Stimulated activated CD4-positive, alpha-beta T cell treated with anti-CD3 and anti-CD28 coated beads, TNF-alpha, amount 100 ng/mL, for 24 hours (primary cell): ENCODE data around the gene ALDH1A2.
A peak's percentile ranks its signal among the peaks of the same experiment; 100 is the strongest.
"Not testable (repeated sequence)": the region's sequence is repeated elsewhere in the genome, so short reads cannot be mapped to it uniquely, and the experiment has no call there.

Experiments used
- DNase-seq, 3 experiments: peaks; one replicate each; pipeline ENCODE4 v3.0.0-alpha.2; 2020; ENCODE audit warnings: low read depth in 3 of 3

The ALDH1A2 gene

DNA sequence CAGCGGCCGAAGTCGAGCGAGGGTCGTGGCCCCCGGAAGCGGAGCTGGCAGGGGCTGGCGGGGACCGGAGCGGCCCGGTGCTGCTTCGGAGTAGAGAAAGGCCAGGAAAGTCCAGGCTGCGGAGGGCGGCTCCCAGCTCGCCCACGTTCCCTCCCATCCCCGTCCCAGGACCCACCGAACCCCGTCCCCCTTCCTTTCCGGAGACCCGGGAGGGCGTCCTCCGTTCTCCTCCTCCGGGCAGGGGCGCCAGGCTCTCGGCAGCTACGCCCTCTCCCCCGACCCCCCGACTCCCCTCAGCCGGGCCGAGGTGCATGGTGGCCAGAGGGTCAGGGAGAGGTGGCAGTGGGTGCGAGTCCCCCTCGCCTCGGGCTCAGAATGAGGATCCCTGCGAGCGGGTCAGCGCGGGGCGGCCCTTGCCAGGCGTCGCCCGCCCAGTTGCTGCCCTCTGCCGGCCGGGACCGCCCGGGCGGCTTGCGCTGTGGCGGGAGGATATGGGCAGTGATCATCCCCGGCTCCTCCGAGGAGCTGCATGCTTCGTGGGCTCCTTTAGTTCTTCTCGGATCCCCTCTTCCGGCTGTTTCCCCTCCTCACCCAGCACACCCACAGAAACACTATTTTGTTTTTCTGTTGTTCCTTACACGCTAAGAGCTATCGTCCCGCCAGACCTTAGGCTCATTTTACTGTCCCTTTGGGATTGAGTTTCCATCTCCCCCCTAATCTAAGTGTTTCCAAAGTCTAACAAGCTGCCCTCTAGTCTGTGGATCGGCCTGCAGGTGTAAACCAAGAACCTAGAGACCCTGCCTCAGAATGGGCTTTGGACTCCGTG is 744 bp upstream of the ALDH1A2 start:
- peak in 2 of 3 experiments; percentile 21 to 45 for DNase-seq

DNA sequence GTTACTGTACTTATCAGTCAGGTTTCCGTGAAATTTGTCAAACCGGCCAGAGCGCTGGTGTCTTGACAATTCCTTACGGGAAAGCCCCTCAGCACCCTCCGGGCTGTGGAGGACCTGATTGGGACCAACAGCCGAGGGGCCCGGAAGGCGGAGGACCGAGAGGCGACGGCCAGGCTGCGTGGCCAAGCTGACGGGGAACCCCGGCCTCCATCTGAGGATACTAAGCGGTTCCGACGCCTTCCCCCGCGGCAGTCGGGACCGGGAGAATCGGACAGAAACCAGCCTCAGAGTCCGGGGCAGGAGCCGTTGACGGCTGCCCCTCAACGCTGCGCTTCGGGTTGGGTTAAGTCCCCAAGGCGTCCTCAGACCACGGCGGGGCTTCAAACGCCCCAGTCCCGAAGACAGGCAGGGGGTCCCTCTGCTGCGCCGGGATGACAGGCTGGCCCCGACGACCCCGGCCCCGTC is 499 bp downstream of the ALDH1A2 start:
- DNase-seq, result peak in 1 of 3 experiments; percentile 2

DNA sequence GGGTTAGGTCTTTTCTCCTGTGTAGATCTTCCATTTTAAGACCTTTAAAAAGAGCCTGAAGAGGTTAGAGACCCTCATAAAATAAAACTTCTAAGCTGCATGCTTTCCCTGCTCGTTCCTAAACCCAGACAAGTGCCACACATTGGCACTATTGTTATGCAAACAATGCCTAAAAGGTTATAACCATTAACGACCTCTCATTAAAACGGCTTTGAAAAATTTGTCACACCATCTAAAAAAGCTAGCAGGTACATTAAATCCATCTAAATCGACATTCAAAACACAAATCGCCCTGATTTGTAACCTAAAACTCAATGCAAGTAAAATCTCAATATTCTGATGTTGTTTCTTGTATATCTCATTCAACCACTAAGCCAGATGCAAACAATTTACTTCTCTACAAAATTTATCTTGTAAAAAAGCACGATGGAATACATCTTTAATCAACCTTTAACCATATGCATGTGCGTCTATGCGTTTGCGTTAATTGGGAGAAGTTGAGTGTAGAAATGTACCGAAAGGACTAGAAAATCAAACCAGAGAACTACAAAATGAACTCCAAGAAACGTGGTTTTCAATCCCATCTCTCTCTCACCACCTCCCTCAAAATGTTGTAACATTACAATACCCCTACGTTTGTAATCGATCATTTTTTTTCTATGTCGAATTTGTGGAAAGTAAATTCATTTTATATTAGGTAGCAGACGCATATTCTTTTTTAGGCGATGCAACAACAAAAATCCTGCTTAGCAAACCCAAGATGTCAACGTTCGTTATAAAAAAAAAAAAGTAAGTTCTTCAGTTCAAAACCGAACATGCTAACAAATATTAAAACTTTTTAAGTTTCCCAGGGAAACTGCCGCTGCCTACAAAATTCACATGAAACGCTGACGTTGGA is 1.2 kb downstream of the ALDH1A2 start:
- DNase-seq, result no peak

DNA sequence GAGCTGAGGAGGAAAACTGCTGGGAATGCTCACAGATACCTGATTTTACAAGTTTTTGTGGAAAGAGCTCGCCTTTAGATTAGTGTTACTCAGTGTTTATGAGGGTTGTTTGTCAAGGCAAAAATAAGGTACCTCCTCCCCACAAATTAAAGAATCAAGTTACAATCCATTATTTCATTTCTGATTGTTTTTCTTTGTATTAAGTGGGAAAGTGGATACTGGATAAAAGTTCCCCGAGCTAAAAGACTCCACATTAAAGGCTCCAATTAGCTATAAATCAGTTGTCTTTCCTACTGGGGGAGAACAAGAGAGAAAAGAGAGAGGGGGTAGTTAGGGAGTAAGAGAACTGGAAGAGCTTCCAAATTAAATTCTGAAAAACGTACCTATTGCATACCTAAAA is 1.9 kb downstream of the ALDH1A2 start:
- DNase-seq, result no peak

DNA sequence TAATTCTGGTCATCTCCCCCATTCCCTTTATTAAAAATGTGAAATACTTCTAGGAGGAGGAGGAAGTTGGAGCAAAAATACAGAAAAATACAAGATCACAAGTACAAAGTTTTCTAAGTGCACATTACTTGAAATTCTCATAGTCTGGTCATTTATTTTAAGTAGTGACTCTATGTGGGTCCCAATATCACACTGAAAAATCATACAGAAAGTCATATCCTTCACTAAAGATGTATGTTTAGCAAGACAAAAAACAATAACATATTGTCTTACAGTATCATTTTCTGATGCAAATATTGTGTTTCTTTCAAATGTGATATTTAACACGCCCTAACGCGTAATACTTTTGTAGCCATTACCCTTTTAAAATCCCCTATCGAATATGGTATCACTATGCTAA is 2.5 kb downstream of the ALDH1A2 start:
- DNase-seq, result no peak

DNA sequence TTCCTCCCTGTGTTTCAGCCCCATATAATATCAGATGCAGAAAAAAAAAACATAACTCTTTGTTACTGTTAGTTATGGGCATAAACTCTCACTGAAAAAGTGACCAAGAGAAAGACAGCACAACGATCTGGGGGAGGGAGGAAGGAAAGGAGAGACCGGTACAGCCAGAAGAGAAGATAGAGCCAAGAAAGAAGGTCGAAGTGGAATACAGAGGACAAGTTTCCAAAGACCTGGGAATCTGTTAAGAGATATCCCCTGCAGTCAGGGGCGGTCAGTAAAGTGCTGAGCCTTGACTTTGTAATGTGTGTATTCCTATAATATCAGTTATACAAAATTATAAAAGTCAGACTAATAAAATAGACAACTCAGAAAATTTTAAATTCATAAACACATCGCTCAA is 3.3 kb downstream of the ALDH1A2 start:
- no peak for DNase-seq

DNA sequence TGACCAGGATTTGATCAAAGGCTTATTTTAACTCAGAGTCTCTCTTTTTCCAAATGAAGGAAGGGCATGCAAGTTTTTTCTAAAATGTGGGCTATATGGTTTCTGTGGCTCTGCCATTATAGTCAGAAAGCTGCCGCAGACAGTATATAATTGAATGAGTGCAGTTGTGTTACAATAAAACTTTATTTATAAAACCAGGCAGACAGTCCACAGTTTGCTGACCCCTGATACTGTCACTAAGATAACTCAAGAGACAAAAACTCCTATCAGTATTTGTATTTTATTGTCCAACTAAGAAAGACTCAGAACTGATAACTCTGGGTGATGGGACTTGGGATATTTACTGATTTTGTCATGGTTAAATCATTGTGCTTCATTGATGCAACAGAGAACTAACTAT is 4.9 kb downstream of the ALDH1A2 start:
- no peak for DNase-seq

DNA sequence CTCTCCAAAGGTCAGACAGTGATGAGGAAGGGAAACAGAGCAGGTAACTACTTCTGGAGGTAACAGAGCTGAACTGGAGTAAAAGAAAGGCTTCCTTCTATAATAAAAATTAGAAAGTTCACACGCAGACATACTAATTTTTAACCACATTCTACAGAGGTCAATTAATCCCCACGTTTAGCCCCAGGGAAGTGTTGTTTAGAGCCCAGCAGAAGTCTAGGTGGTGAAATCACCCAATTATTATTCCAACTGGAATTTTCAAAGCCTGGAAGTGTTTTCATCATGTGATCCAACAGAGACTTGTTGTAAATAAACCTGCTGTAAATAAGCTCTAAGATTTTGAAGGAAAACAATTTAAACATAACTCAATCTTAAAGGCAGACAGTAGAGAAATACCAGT is 6.8 kb downstream of the ALDH1A2 start:
- DNase-seq, result no peak

DNA sequence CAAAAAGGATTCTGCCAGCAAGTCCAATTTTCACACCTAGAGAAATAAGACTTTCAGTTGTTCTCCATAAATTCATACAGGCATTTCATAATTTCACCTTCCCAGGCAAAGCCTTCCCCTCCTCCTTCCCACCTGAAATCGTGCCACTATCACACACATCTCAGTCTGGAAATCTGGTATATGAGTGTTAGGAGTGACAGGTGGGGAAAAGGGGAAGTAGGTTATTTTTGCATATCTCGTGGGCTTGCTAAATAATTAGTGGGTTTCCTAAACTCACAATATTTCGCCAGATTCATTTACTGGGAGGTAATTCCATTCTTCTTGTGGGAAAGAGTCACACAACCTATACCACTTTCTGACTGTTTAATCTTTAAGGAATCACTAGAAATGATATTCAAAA is 7.4 kb downstream of the ALDH1A2 start:
- DNase-seq, result no peak

DNA sequence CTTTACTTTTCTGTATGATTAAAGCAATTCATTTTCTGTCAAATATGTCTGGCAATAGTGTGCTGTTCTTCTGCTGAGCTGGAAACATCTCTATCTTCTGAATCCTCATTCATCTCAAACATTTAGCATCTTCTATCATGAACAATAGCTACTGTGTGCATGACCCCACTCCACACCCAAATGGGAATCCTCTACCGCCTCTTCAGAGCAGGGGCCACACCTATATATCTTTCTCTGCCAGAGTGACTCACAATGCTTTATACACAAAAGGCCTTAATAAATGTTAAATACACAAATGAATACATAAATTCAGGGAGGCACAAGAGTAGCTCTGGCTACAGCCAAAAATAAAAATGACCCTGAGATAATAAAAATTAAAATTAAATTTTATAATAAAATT is 8.0 kb downstream of the ALDH1A2 start:
- DNase-seq, result no peak

DNA sequence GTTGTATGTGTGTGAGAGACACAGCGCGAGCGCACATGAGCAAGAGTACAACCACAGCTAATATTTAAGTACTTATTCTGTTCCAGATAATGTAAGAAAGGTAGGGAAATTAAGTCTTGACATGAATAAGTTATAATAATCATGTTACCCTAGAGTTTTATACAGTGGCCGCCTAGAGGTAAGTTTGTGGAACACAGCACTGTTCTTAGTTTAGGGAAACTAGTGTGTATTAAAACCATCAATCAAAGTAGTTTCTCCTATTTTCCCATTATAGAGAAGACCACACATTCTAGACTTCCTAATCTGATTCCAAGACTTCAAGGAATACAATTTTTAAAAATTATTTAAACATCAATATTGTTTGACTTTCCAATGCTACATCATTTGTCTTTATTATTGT is 9.5 kb downstream of the ALDH1A2 start:
- DNase-seq, result no peak

DNA sequence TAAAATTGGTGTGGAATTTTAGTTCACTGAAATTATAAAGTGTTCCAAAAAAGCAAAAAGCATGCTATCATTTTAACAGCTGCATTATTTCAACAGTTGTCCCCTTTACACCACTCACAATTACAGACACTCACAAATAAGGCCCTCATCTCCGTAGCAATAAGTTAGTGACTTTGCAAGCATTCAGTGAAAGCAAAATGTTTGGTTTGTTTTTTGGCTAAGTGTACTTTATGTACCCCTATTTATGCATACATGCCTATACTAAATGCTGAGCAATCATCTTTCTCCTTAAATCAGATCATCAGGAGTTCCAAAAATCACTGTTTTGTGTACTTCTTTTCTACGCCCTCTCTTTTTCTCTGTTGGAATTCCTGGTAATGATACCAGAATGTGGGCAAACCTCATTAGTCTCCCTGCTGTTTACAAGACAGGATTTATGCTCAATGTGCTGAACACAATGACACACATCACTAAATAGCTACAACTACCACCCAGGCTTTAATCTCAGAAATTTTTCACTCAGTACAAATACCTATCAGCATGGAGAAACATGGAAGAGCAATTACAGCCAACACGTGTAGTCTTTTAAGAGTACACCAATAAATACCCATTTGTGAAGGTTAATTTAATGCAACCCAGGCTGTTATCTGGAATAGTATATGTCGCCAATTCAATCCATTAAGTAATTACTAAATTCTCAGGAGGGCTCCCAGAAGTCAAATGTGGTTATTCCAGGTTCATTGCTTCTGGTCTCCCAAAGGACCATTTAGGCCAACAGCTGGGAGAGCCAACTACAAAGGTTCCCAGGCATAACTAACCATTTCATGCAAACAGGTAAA is 12.0 kb downstream of the ALDH1A2 start:
- no peak for DNase-seq

DNA sequence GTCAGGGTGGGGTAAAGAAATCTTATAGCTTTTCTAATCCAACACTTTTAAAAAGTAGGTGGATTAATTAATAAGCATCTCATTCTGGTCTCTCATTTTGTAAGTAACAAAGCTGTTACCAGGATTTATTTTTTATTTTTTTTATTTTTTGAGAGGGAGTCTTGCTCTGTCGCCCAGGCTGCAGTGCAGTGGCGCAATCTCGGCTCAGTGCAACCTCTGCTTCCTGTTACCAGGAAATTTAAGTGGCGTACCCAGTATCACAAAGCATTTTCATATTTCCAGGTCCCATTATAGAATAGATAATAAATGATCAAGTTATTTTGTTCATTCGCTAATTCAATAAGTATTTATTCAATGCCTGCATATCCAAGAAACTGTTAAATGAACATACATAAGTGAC is 13.2 kb downstream of the ALDH1A2 start:
- DNase-seq, result no peak

DNA sequence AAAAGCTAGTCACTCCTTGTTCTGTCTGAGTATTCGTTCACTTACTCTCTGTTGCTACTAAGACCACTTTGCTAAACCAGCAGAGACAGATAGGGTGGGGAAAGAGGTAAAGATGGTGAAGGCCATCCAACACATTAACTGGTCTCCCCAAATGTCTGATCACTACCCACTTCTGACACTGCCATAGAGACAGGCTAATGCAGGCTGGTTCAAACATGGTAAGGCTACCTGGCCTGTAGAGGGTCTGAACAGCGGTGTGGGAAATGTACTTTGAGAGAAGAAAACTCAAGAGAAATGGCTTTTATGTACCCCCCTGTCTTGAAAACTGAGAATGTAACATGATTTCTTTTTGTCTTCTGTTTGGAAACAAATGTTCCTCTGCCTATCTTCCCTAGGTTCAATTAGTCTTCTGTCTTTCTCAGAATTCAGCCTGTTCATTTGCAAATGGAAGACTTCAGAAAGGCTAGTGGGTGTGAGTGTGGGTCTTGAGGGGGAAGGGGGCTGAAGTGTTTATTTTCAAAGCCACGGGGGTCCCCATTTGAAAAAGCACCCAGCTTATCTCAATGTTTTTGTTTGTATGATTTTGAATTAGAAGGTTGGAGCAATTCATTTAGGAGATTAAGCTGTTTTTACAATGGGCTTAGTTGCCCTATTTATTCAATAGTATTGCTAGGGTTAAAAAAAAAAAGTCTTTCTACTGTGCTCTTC is 15.8 kb downstream of the ALDH1A2 start:
- DNase-seq, result no peak

DNA sequence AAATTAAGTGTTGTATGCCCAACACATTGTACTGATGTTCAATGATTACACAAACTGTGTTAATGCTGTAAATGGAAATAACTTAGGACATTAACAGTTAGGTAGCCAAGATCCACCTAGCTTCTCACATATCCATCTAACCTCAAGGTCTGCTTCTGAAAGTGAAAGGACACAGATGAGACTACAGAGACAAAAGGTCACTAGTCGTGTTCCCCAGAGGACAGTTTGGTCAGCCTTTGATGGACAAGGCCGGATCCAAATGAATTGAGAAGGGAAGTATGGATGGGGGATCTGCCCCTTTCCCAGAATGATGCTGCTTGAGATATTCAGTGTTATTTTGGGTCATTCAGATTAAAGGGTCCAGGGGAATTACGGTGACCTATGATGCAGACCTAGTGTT is 17.2 kb downstream of the ALDH1A2 start:
- no peak for DNase-seq

DNA sequence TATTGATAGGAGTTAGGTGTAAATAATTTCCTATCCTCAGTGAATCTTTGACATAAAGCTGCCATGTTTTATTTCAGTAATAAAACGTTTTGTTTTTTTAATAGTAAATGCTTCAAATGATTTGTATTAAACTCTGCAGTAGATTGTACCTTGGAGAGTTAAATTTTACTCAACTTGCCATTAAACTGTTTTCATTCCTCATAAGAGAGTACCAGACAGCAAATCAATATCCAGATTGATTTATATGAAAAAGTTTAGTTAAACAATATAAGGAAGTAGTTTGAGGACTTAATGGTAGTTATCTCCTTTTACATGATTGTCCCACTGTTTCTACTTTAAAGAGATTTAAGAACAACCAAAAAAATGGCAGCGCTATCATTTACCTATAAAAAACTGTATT is 18.4 kb downstream of the ALDH1A2 start:
- no peak for DNase-seq

DNA sequence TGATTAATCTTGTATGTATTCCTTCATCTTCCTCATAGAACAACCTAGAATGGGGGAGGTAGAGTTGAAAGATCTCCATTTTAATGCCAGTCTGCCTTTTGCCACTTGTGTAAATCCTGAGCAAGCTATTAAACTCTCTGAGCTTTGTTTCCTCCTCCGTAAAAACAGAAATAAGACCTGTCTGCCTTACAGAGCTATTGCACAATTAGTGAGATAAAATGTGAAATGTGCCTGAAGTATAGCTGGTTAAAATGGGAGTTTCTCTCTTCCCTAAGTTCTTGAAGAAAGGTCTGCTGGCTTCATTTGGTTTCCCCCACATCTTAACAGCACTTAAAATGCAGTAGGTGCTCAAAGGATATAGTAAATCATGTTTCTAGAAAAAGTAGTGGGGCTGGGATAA is 19.0 kb downstream of the ALDH1A2 start:
- DNase-seq, result no peak

DNA sequence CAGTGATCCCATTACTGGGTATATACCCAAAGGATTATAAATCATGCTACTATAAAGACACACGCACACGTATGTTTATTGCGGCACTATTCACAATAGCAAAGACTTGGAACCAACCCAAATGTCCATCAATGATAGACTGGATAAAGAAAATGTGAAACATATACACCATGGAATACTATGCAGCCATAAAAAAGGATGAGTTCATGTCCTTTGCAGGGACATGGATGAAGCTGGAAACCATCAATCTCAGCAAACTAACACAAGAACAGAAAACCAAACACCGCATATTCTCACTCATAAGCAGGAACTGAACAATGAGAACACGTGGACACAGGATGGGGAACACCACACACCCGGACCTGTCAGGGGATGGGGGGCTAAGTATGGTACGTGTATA is 20.1 kb downstream of the ALDH1A2 start:
- not testable (repeated sequence) for DNase-seq

DNA sequence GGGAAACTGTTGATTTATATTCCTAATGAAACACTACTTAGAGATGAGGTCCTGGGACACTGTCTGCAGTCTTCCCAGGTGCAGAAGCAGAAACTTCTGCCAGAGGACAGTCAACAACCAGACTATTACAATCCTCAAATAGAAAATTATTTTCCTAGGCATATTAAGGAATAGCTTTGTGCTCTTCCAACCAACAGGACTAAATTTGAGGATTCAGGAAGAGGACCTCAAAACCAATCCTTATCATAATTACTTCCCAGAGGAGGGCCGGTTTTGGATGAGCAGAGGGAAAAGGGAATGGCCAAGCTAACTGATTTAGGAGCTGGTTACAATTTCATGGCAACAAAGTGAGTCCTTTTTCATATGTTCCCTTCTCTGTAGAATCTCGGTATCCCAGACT is 21.0 kb downstream of the ALDH1A2 start:
- DNase-seq, result no peak

DNA sequence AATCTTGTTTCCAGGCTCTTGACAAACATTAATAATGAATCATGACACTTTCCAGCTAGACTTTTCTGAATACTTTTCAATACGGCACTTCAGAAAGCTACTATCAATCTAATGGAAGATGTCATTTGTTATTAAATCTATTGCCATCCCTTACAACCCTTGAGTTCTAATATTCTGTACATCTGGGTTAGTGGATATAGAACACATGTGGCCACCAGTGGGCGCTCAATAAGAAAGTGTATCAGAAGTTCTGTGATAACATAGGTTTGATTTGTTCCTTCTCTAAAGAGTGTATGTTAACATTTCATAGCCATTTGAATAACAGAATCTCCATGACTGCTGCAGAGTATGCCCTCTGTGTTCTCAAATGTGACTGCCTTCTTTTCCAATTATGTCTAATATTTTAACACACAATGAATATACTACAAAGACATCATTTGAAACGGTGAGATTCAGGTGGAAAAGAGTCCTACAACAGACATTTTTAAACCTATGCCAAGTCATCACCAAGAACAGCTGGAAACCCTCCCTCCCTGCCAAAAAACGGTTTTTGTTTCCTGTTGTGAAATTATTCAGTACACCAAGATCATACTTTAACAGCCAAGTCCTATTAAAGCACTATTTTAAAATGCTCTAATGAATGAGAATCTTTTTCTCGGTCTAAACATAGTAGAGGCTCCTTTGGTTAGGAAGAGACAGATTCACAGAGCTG is 22.2 kb downstream of the ALDH1A2 start:
- peak in 1 of 3 experiments; percentile 39 for DNase-seq

DNA sequence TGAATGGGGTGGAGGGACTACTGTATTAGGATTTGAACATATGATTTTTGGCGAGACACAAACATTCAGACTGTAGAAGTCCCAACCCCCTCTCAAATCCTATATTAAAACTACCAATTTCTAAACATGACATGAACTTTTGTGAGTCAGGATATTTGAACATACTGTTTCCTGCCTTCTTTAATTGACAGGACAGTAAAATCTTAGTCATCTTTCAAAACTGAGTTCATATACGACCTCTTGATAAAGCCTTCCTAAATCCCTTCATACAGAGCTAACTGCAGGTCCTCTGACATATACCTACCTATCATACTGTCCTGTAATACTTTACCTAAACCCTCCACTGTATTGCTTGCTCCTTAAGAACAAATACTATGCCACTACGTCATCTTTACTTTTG is 23.5 kb downstream of the ALDH1A2 start:
- no peak for DNase-seq
